Myocyte (in vitro differentiated cells): ENCODE measurements around the gene TUG1. TPM values are rescaled to one million over a fixed set of nuclear protein-coding genes. Genes with fewer than 3 reads are reported as not detected.

ENCODE experiments used
- DNase-seq: peaks from one replicate; pipeline ENCODE4 v3.0.0-alpha.2; 2012; ENCODE audit warnings: low read depth
- total RNA-seq: library from RNA; depleted of rRNA; stranded (reverse); fragments of >200 nt; gene quantifications from 2 replicates; pipeline ENCODE4 v1.2.3, GENCODE V29; 2014

The TUG1 gene
- total RNA-seq, 1 donor from 2014 or later: 54.5 TPM

GRCh38 chr22:30947173-30947815 is 21.8 kb upstream of the TUG1 start:
- no peak for DNase-seq

DNA sequence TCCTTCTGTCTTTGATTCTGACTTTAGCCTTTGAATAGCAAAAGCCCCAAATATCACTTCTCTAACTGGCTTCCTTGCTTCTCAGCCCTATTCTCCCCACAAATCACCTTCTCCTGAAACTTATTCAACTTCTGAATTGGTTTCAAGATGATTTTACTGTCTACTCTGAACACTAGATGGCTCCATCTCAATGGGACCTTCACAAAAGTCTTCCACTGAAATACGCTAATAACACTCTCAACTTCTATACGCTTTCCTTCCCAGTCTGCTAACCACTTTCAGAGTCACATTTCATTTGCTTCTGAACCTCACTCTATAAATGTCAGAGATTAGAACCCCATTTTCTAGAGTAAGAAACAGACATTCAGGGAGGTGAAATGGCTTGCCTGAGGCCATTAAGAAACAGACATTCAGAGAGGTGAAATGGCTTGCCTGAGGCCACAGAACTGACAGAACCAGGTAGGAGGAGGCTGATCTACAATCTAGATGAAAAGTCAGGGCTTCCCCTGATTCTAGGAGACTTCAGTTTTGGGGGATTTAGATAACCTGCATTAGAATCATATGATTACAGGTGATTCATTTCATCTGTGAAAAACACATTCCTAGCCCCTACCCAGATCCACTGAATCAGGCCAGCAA is 21.1 kb upstream of the TUG1 start:
- DNase-seq: peak; percentile 44

DNA sequence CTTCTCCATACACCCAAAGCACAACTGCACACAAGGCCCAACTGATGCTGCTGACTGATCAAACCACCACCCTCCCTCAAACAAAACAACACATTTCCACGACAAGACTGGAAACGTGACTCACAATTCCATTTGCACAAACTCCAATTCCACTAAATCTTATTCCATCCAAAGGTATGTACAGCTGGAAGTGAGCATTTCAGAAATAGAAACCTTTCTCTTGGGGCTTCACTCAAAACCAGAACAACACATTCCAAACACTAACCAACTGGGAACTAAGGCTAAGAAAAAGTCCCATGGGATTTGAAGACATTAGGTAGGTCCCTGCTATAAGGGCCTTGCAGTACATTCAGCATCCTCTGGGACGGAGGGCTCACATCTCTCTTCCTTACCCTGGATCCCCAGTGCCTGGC is 20.1 kb upstream of the TUG1 start:
- peak; percentile 37 for DNase-seq

GRCh38 chr22:30949934-30950660 is 19.0 kb upstream of the TUG1 start:
- no peak for DNase-seq

DNA sequence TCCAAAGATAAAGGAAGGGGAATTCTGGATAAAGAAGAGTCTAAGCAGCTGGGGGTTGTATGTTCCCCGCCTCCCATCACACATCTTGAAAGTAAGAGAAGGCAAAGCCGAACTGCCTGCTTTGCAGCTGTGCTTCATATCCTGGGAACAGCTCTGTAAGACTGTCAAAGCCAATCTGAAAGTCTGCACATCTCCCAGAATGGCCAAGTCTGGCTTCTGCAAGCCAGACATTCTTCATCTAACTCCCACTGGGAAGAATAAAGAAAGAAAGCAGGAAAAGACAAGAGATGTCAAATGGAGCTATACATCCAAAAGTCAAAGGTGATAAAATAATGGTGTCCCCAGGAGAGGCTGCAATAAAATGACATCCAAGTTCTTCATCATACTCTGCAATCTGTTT is 15.9 kb upstream of the TUG1 start:
- no peak for DNase-seq

- no peak for DNase-seq
Observed at GRCh38 chr22:30955153-30955552, 13.9 kb upstream of the TUG1 start.

DNA sequence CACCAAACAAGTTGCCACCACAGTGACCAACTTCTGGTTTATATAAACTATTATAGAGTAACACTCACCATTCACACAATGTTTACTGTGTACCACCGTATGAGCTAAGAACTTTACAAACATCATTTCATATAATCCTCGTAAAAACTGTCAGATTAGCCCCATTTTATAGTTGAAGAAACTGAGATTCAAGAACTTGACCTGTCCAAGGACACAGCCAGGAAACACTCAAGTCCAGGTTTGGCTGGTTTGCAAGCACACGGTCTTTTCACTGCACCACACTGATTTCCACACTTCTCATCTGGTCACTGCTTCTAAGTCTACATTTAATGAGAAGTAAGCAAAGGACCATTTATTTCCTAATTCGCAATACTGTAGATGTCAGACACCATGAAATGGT is 4.2 kb upstream of the TUG1 start:
- DNase-seq: no peak

DNA sequence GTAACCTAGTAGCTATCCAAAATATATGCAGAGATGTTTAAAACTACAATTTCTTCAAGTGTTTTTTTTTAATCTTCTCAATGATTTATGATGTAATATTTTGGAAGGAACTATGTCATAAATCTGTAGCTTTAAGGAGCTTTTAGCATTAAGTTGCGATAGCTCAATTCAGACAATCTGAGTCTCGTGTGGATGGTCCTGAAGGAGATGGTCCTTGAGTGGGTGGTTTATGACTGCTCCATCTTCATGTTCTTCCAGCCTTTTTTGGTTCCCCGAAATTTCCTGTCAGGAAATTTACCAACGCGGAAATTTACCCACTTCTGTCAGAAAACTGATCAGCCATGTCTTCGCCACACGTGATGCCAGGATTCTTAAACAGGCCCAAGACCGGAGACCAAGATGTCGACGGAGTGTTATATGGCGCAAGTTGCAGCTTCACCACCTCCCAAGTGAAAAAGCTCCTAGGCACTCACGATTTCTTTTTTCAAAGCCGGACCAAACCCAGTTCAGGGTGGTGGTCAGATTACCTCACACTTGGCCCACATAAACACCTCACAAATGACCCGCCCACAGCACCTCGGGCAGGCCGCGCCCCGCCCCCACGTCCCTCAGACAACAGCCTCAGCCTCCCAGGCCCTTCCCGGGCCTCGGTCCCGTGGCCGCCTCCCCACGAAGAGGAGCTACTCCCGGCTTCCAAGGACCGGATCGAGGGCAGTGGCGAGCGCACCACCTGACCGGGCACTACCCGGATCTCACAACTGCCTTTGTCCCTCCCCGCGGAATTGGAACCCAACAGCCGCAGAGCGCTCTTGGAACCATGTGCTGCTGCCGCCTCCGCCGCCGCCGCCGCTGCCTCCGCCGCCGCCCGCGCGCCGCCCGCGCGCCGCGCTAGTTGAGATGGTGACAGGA is 796 bp upstream of the TUG1 start, which contains the start of gene MORC2:
TSS of gene MORC2 (minus strand) at position 760 of the 909 bp plus-strand sequence. CDS start 885 bp downstream, outside the sequence.
- DNase-seq: no peak

GRCh38 chr22:30969532-30970355 is 679 bp downstream of the TUG1 start:
- DNase-seq: no peak

DNA sequence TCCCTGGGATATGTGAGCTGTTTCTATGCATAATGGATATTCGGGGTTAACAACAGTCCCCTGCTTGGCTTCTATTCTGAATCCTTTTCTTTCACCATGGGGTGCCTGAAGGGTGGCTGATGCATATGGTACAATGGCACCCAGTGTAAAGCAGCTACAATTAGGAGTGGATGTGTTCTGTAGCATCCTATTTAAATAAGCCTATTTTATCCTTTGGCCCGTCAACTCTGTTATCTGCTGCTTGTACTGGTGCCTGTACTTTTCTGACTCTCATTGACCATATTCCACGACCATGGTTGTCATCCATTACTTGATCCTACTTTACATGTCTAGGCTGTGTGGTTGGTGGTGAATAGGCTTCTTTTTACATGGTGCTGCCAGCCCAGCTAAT is 1.3 kb downstream of the TUG1 start:
- no peak for DNase-seq

- DNase-seq: peak; percentile 36
Observed at GRCh38 chr22:30978304-30978962, 9.4 kb downstream of the TUG1 start.

DNA sequence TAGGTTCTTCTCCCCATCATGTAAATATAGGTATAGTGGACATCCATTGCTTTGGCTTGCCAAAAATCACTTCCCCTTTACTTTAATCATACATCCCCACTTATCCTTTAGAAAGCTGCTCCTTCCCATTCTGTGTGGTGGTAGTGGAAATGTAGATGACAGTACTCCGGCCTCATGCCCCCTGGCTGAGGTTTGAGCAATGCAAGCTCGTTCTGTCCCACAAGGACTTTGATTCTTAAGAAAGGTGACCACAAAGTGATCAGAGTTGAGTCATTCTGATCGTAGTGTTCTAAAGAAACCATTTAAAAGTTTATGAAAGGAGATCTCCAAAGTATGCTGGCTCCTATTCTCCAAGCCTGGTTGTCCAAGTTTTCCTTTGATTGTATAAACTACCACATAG is 10.9 kb downstream of the TUG1 start:
- DNase-seq: no peak

DNA sequence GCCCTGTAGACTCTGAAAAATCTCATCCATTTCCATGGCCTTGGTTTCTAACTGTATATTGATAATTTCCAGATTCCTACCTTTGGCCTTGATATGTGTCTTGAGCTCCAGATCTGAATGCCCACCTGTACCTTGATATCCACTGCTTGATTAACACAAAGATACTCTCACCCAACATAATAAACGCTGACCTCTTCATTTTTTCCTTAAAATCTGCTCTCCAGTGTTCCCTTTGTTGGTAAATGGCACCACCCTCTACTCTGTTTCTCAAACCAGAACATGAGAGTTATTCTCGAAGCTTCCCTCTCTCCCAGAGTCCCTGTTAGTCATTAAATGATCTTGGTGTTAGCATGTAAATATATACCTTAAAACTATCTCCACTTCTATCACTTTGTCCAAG is 13.4 kb downstream of the TUG1 start:
- no peak for DNase-seq

- no peak for DNase-seq
Observed at GRCh38 chr22:30984317-30984716, 15.3 kb downstream of the TUG1 start.

DNA sequence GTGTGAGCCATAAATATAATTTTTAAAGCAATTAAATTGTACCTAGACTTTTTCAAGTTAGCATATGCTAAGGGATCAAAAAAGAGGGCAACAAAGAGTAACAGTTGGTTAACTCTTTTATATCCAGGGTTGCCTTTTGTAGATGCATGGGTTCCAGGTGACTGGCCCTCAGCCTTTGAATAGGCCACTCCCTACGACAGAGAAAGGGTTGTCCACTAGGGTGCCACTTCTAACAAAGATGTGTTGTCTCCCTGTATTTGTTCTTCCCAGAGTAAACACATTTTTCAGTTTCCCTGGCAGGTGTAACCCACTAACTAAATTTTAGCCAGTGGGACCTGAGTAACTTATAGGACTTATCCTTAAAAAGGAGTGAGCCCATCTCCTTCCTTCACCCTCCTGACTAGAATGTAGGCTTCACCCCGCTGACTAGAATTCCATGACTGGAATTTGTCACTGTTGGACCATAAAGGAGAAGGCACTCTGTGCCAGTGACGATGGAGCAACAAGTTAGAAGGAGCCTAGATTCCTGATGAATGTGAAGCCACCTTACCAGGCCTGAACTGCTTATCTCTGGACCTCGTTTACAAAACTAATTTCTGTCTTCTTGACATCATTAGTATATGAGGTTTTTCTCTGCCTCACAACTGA is 16.6 kb downstream of the TUG1 start:
- no peak for DNase-seq

DNA sequence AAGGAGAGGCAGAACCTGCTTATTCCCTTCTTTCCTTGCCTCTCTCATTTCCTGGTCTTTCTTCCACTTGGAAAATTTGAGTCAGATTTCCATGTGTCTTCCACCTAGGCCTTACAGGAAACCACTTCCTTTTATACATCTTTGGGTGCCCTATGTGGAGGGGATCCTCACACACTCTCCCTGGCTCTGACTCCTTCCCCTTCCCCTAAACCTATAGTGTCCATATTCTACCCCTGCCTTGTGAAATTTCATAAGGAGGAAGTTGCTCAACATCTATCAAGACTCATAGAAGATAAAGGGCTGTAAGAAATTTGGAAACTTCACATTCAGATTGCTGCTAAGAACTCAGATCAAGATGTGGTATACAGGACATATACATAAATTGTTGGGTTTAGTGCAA is 20.4 kb downstream of the TUG1 start:
- DNase-seq: no peak

DNA sequence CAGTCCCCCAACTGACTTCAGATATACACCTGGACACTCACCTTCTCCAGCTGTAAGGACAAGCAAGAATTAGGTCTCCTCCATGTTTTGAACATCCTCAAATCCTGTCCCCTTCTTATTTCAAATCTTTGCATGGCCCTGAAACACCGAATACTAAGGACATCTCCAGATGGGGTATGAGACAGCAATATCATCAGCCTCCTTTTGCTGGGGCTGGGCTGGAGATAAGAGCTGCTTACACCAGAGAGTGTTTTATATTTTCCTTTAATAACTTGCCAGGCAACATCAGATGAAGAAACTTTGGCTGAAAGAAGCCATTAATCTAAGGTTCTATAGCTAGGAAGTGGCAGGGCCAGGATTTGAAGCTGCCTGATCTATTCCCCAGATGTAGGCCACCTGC is 21.6 kb downstream of the TUG1 start:
- DNase-seq: no peak

GRCh38 chr22:30992565-30992964 is 23.5 kb downstream of the TUG1 start:
- no peak for DNase-seq

- no peak for DNase-seq
Observed at GRCh38 chr22:30994960-30995359, 25.9 kb downstream of the TUG1 start.
